Activated CD8-positive, alpha-beta T cell treated with anti-CD3 and anti-CD28 coated beads for 36 hours (primary cell): ENCODE data around the gene PCNX2. TPM values are rescaled to one million over a fixed set of nuclear protein-coding genes. Genes with fewer than 3 reads are reported as not detected.
"Not testable (repeated sequence)": the region's sequence is repeated elsewhere in the genome, so short reads cannot be mapped to it uniquely, and the experiment has no call there.

Experiments
- ATAC-seq: fragments of 200-7000 bp; cut with Tn5 transposase; one replicate; pipeline ENCODE4 v1.10.0; 2021; ENCODE audit warnings: mild to moderate bottlenecking, moderate library complexity
- CTCF ChIA-PET: fragments of 350-600 bp; sonication (Branson Sonifier 250); formaldehyde crosslinking; loops from one replicate; lab custom pipeline; 2021; ENCODE audit warnings: antibody characterized with exemption; lab: Charles Lee
- POLR2A ChIA-PET: fragments of 350-600 bp; sonication (Branson Sonifier 250); formaldehyde crosslinking; loops from one replicate; lab custom pipeline; 2021; ENCODE audit warnings: antibody characterized with exemption; lab: Charles Lee
- DNase-seq: peaks from one replicate; pipeline ENCODE4 v3.0.0-alpha.2; 2020
- H3K27ac Mint-ChIP-seq: one replicate; pipeline ENCODE4 v1.8.0; 2021; ENCODE audit warnings: mild to moderate bottlenecking, mixed read lengths
- H3K27me3 Mint-ChIP-seq: one replicate; pipeline ENCODE4 v1.8.0; 2021; ENCODE audit warnings: mixed read lengths
- H3K36me3 Mint-ChIP-seq: one replicate; pipeline ENCODE4 v1.8.0; 2021; ENCODE audit warnings: low read depth, mixed read lengths
- H3K4me1 Mint-ChIP-seq: one replicate; pipeline ENCODE4 v1.8.0; 2021; ENCODE audit warnings: low read depth, mixed read lengths
- H3K4me3 Mint-ChIP-seq: one replicate; pipeline ENCODE4 v1.8.0; 2021; ENCODE audit warnings: mild to moderate bottlenecking, moderate library complexity, mixed read lengths
- H3K9me3 Mint-ChIP-seq: one replicate; pipeline ENCODE4 v1.8.0; 2021; ENCODE audit warnings: mixed read lengths
- CTCF ChIP-seq: fragments of 200-600 bp; IDR thresholded peaks from one replicate; pipeline ENCODE4 v1.8.0; 2022; ENCODE audit warnings: antibody characterized with exemption, mild to moderate bottlenecking
- intact Hi-C: fragments of 100-400 bp; cut with micrococcal nuclease; formaldehyde crosslinking; loops from one replicate; pipeline ENCODE4 v1.10.0; 2022
- total RNA-seq, 2 experiments: library from RNA; stranded (reverse); gene quantifications; one replicate each; pipeline ENCODE4 v1.2.3, GENCODE V29; 2021

PCNX2 gene
- total RNA-seq, 2 experiments from 2014 or later: 14.4 to 14.9 TPM

- CTCF ChIA-PET: no interaction called here
- intact Hi-C loops: no loop called here
- peaks cover under 1% of the 10 kb centered on the region for H3K4me1 Mint-ChIP-seq
- no peak overlapping the region for H3K4me3 Mint-ChIP-seq
- H3K27me3 Mint-ChIP-seq: no peaks in the 10 kb centered on the region
- POLR2A ChIA-PET: no interaction called here
- peaks cover 31% of the 10 kb centered on the region for H3K36me3 Mint-ChIP-seq
- TF ChIP-seq CTCF: no peak
- DNase-seq: no peak
- no peak overlapping the region for H3K27ac Mint-ChIP-seq
- no peaks in the 10 kb centered on the region for H3K9me3 Mint-ChIP-seq
- ATAC-seq: no peak
Measured at GRCh38 chr1:233086961-233087881, 208.3 kb downstream of the PCNX2 start.

- H3K27me3 Mint-ChIP-seq: no peaks in the 10 kb centered on the region
- H3K4me3 Mint-ChIP-seq: no peak overlapping the region
- DNase-seq (no peak), ATAC-seq (no peak)
- H3K27ac Mint-ChIP-seq: no peak overlapping the region
- H3K9me3 Mint-ChIP-seq: no peaks in the 10 kb centered on the region
- ChIA-PET CTCF (no interaction called here), POLR2A (no interaction called here)
- intact Hi-C loops: no loop called here
- TF ChIP-seq CTCF: no peak
- no peaks in the 10 kb centered on the region for H3K4me1 Mint-ChIP-seq
- H3K36me3 Mint-ChIP-seq: peaks cover 24% of the 10 kb centered on the region
Measured at GRCh38 chr1:233085566-233085965, 210.0 kb downstream of the PCNX2 start.

- ATAC-seq (no peak), DNase-seq (no peak)
- no peak for TF ChIP-seq CTCF
- ChIA-PET POLR2A (no interaction called here), CTCF (interaction anchor here (0.8 kb wide), 1 partner anchor 13 kb away, joined by 3 read pairs; no protein-coding TSS in a partner anchor)
- peaks cover 18% of the 10 kb centered on the region for H3K36me3 Mint-ChIP-seq
- no peaks in the 10 kb centered on the region for H3K27me3 Mint-ChIP-seq
- no peaks in the 10 kb centered on the region for H3K4me1 Mint-ChIP-seq
- no peaks in the 10 kb centered on the region for H3K9me3 Mint-ChIP-seq
- intact Hi-C loops: no loop called here
- H3K27ac Mint-ChIP-seq: no peak overlapping the region
- H3K4me3 Mint-ChIP-seq: no peak overlapping the region
Measured at GRCh38 chr1:233082778-233083550, 212.6 kb downstream of the PCNX2 start.

GRCh38 chr1:233081735-233082134 is 213.8 kb downstream of the PCNX2 start:
- intact Hi-C loops: no loop called here
- POLR2A ChIA-PET: no interaction called here
- no peak for ATAC-seq
- H3K36me3 Mint-ChIP-seq: peaks cover 11% of the 10 kb centered on the region
- no peaks in the 10 kb centered on the region for H3K4me1 Mint-ChIP-seq
- CTCF ChIA-PET: no interaction called here
- TF ChIP-seq CTCF: no peak
- no peak overlapping the region for H3K27ac Mint-ChIP-seq
- H3K27me3 Mint-ChIP-seq: no peaks in the 10 kb centered on the region
- H3K4me3 Mint-ChIP-seq: no peak overlapping the region
- H3K9me3 Mint-ChIP-seq: no peaks in the 10 kb centered on the region
- DNase-seq: no peak

GRCh38 chr1:233080827-233081226 is 214.7 kb downstream of the PCNX2 start:
- H3K9me3 Mint-ChIP-seq, H3K4me3 Mint-ChIP-seq, DNase-seq, H3K4me1 Mint-ChIP-seq, ATAC-seq, POLR2A ChIA-PET, H3K36me3 Mint-ChIP-seq, H3K27ac Mint-ChIP-seq, CTCF ChIA-PET, intact Hi-C loops, H3K27me3 Mint-ChIP-seq: not testable (repeated sequence)
